Keratinocyte (primary cell): ENCODE data around the gene MRPL41. TPM values are rescaled to one million over a fixed set of nuclear protein-coding genes. Genes with fewer than 3 reads are reported as not detected.

Experiments used
- DNase-seq: peaks from one replicate; pipeline ENCODE4 v3.0.0-alpha.2; 2011; ENCODE audit warnings: low read depth, missing footprints, low spot score
- FAIRE-seq: peaks from 2 replicates; lab custom pipeline; 2011; peaks lifted over from hg19 to GRCh38; lab: Jason Lieb, UNC
- H2AFZ ChIP-seq: 2 replicates; pipeline ENCODE4 v1.6.0; 2012; ENCODE audit warnings: low read length, control low read depth, inconsistent platforms; ENCODE audit not compliant: control insufficient read depth
- H3K27ac ChIP-seq: 2 replicates; pipeline ENCODE4 v1.5.1; 2011; ENCODE audit warnings: low read length; ENCODE audit not compliant: control insufficient read depth, insufficient read depth
- H3K27me3 ChIP-seq: 3 replicates; pipeline ENCODE4 v1.6.0; 2011; ENCODE audit warnings: low read length; ENCODE audit not compliant: control insufficient read depth, insufficient read depth; ENCODE audit errors: extremely low read depth
- H3K36me3 ChIP-seq, 2 experiments: 2 replicates in 1 of 2; 3 replicates in 1 of 2; pipeline ENCODE4 v1.5.1; 2011; ENCODE audit warnings: low read length in 2 of 2, mild to moderate bottlenecking in 1 of 2; ENCODE audit not compliant: control insufficient read depth in 2 of 2, insufficient read depth in 2 of 2; ENCODE audit errors: extremely low read depth in 1 of 2
- H3K4me1 ChIP-seq: 3 replicates; pipeline ENCODE4 v1.5.1; 2011; ENCODE audit warnings: low read length; ENCODE audit not compliant: control insufficient read depth, insufficient read depth; ENCODE audit errors: extremely low read depth
- H3K4me2 ChIP-seq: 3 replicates; pipeline ENCODE4 v1.6.0; 2011; ENCODE audit warnings: low read depth, low read length; ENCODE audit not compliant: control insufficient read depth, insufficient read depth; ENCODE audit errors: extremely low read depth
- H3K4me3 ChIP-seq, 3 experiments: fragments of 200-600 bp in 1 of 3; sonication (generic) in 1 of 3; 2 replicates in 2 of 3; 3 replicates in 1 of 3; pipeline ENCODE4 v1.5.1; 2011 to 2016; ENCODE audit warnings: low read length in 3 of 3, mild to moderate bottlenecking in 3 of 3, control low read depth in 2 of 3, inconsistent platforms in 1 of 3, low read depth in 1 of 3, mixed read lengths in 1 of 3, mixed run types in 1 of 3, moderate library complexity in 1 of 3; ENCODE audit not compliant: control insufficient read depth in 2 of 3, insufficient read depth in 2 of 3; ENCODE audit errors: extremely low read depth in 1 of 3
- H3K79me2 ChIP-seq: 2 replicates; pipeline ENCODE4 v1.6.0; 2012; ENCODE audit warnings: low read length; ENCODE audit not compliant: control insufficient read depth, insufficient read depth
- H3K9ac ChIP-seq: 3 replicates; pipeline ENCODE4 v1.6.0; 2011; ENCODE audit warnings: low read length; ENCODE audit not compliant: control insufficient read depth, insufficient read depth; ENCODE audit errors: extremely low read depth
- H3K9me1 ChIP-seq: 3 replicates; pipeline ENCODE4 v1.6.0; 2011; ENCODE audit warnings: low read length; ENCODE audit not compliant: control insufficient read depth, insufficient read depth; ENCODE audit errors: extremely low read depth
- H3K9me3 ChIP-seq: 2 replicates; pipeline ENCODE4 v1.5.1; 2012; ENCODE audit warnings: low read depth, low read length; ENCODE audit not compliant: control insufficient read depth
- H4K20me1 ChIP-seq: 3 replicates; pipeline ENCODE4 v1.6.0; 2011; ENCODE audit warnings: low read length; ENCODE audit not compliant: control insufficient read depth, insufficient read depth; ENCODE audit errors: extremely low read depth
- CTCF ChIP-seq, 3 experiments: IDR thresholded peaks in 1 of 3; conservative IDR thresholded peaks in 1 of 3; optimal IDR thresholded peaks in 1 of 3; 2 replicates in 2 of 3; 3 replicates in 1 of 3; pipeline versions ENCODE3 to v1.5.1; 2011; ENCODE audit warnings: low read length in 3 of 3, mild to moderate bottlenecking in 3 of 3, moderate library complexity in 2 of 3, control low read depth in 1 of 3, inconsistent platforms in 1 of 3; ENCODE audit not compliant: insufficient read depth in 2 of 3; ENCODE audit errors: extremely low read depth in 1 of 3
- EZH2 ChIP-seq: IDR thresholded peaks from one replicate; pipeline ENCODE4 v1.6.1; 2012; ENCODE audit warnings: inconsistent platforms, mild to moderate bottlenecking, low read length, moderate library complexity
- dilution Hi-C: fragments of 300-500 bp; cut with MboI; formaldehyde crosslinking; loops from one replicate; pipeline ENCODE4 v1.7.0; 2020; ENCODE audit warnings: low sequenced_read_pairs; ENCODE audit not compliant: extremely low pct_ligation_motif_present
- polyA plus RNA-seq, 5 experiments: library from polyadenylated mRNA; depleted of rRNA in 3 of 5; stranded (reverse) in 3 of 5; stranded (forward) in 1 of 5; unstranded in 1 of 5; fragments of >200 nt; gene quantifications; 1 replicate in 1 of 5; 2 replicates in 3 of 5; 3 replicates in 1 of 5; pipeline versions ENCODE4 v1.2.1 to v1.2.3, GENCODE V29; 2011 to 2012; ENCODE audit warnings: missing spikeins in 2 of 5, low read depth in 1 of 5, low replicate concordance in 1 of 5

The MRPL41 gene
- polyA plus RNA-seq, 1 donor (not counting 4 experiments of a cell fraction or from before 2014, with no cell fraction given) = 18.1 TPM

- Histone ChIP-seq H3K9me1 (no peaks in the 10 kb centered on the region), H2AFZ (no peak overlapping the region), H3K27me3 (no peaks in the 10 kb centered on the region), H4K20me1 (peaks cover 6% of the 10 kb centered on the region), H3K36me3 (peaks cover 39 to 51% of the 10 kb centered on the region in 2 experiments), H3K9me3 (no peaks in the 10 kb centered on the region), H3K4me2 (no peak overlapping the region), H3K9ac (no peak overlapping the region), H3K4me3 (no peak overlapping the region), H3K4me1 (peaks cover 8% of the 10 kb centered on the region), H3K79me2 (peaks cover 40% of the 10 kb centered on the region), H3K27ac (no peak overlapping the region)
- no peak for DNase-seq
- dilution Hi-C loops = no loop called here
- TF ChIP-seq CTCF (optimal IDR thresholded peaks at IDR 0.05 in 1 of 3, IDR thresholded peaks at IDR 0.05 in 1 of 3, conservative IDR thresholded peaks at IDR 0.05 in 1 of 3; ENCODE audit: extremely low read depth in 1 of 3, insufficient read depth in 2 of 3, low read length in 3 of 3) (peak; percentile 18 to 54 (median 36)), EZH2 (no peak)
- FAIRE-seq = no peak
Observed at GRCh38 chr9:137582286-137582860, 30.7 kb downstream of the MRPL41 start.

DNA sequence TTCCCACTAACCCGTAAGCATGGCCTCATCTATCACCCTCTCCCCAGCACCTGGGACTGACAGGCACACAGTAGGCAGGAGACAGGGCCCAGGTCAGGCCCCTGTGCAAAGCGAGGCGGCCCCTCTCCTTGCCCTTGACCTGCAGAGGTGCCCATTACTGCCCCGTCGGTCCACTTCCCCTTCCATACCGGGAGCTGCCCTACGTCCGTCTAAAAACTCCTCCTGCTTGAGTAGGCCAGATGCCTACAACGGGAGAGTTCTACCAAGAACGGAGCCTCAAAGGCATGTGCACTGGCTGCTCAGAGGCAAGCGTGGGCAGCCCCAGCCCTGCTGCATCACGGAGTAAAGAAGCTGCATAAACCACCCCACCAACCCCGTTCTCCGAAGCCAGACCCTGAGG lies 31.7 kb downstream of the MRPL41 start:
- dilution Hi-C loops = no loop called here
- TF ChIP-seq CTCF (optimal IDR thresholded peaks at IDR 0.05 in 1 of 3, IDR thresholded peaks at IDR 0.05 in 1 of 3, conservative IDR thresholded peaks at IDR 0.05 in 1 of 3; ENCODE audit: extremely low read depth in 1 of 3, insufficient read depth in 2 of 3, low read length in 3 of 3) = no peak
- TF ChIP-seq EZH2 = no peak
- Histone ChIP-seq H4K20me1 (peaks cover 6% of the 10 kb centered on the region), H3K4me1 (peaks cover 5% of the 10 kb centered on the region), H3K9ac (no peak overlapping the region), H3K36me3 (peaks cover 45 to 61% of the 10 kb centered on the region in 2 experiments), H3K4me3 (no peak overlapping the region), H3K27ac (no peak overlapping the region), H3K4me2 (no peak overlapping the region), H2AFZ (no peak overlapping the region), H3K9me1 (no peaks in the 10 kb centered on the region), H3K27me3 (no peaks in the 10 kb centered on the region), H3K79me2 (peaks cover 42% of the 10 kb centered on the region), H3K9me3 (no peaks in the 10 kb centered on the region)
- FAIRE-seq (no peak), DNase-seq (no peak)
